ENCODE measurements around the gene PSMB2.

- TF ChIP-seq CTCF (IDR thresholded peaks at IDR 0.05; ENCODE audit: poor library complexity, severe bottlenecking): no peak
- no peak for TF ChIP-seq REST (IDR thresholded peaks at IDR 0.05; ENCODE audit: borderline replicate concordance)
- no peak for TF ChIP-seq EZH2 (IDR thresholded peaks at IDR 0.05; ENCODE audit: borderline replicate concordance, insufficient read depth, low read length, poor library complexity, severe bottlenecking)
- no peak for TF ChIP-seq POLR2AphosphoS5 (IDR thresholded peaks at IDR 0.05)
- TF ChIP-seq EP300 (conservative IDR thresholded peaks at IDR 0.05; ENCODE audit: poor library complexity, severe bottlenecking): no peak
- TF ChIP-seq RAD21 (conservative IDR thresholded peaks at IDR 0.05): no peak
- TF ChIP-seq SMC3 (conservative IDR thresholded peaks at IDR 0.05; ENCODE audit: poor library complexity): no peak
- TF ChIP-seq TAF1 (IDR thresholded peaks at IDR 0.05; ENCODE audit: low read depth): no peak
Observed at GRCh38 chr1:35595684-35596083, 45.6 kb downstream of the PSMB2 start.

All from neural cell (in vitro differentiated cells).